ENCODE measurements around the gene PSEN2. TPM values are rescaled to one million over a fixed set of nuclear protein-coding genes. Genes with fewer than 3 reads are reported as not detected.
"Not testable (repeated sequence)": the region's sequence is repeated elsewhere in the genome, so short reads cannot be mapped to it uniquely, and the experiment has no call there.

The PSEN2 gene
- total RNA-seq, 2 donors from 2014 or later, result 3.3 to 3.6 TPM

DNA sequence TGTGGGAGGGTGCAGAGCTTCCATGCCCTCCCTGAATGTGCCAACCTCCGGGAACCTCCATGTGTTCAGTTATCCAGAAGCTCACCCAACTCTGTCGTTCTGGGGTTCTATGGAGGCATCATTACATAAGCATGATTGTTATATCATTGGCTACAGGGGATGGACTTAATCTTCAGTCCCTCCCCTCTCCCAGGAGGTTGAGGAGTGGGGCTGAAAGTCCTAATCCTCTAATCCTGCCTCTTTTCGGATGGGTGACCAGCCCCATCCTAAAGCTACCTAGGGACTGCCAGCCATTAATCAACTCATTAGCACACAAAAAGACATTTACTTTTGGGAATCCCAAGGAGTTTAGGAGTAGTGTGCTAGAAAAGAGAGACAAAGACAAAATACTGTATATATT, 32.0 kb upstream of the PSEN2 start:
- peaks cover 0 to 17% of the 10 kb centered on the region in 2 donors for H3K36me3 Mint-ChIP-seq
- DNase-seq (ENCODE audit: low spot score in 2 of 2), result no peak
- peaks cover 0 to 17% of the 10 kb centered on the region in 2 donors for H3K9me3 Mint-ChIP-seq
- H3K27ac Mint-ChIP-seq, result no peak overlapping the region
- ATAC-seq, result no peak

DNA sequence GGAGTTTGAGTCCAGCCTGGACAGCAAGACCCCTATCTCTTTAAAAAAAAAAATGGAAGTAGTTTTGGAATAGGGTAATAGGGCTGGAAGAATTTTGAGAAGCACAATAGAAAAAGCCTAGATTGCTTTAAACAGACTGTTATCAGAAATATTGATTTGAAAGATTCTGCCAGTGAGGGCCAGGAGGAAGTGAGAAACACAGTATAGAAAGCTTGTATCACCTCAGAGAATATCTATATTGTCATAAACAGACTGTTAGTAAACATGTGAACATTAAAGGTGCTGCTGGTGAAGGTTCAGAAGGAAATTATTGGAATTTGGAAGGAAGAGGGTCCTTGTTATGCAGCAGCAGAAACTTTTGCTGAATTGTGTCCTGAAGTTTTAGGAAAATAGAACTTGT, 24.8 kb upstream of the PSEN2 start:
- DNase-seq (ENCODE audit: low spot score in 2 of 2), result no peak
- no peaks in the 10 kb centered on the region for H3K9me3 Mint-ChIP-seq
- ATAC-seq, result no peak

DNA sequence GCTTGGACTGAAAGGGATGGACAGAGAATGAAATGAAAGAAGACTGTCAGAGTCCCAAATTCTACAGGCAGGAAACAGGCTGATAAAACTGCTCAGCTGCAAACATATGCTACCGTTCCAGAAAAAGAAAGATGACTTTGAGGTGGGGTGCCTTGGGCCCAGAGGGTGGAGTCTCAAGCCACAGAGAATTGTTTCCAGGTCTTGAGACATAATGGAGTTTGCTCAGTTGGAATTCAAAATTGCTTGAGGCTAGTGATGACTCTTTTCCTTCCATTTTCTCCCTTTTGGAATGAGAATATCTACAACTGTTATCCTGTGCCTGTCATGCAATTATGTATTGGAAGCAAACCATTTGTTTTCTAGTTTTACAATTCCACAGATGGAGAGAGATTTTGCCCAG, 23.6 kb upstream of the PSEN2 start:
- DNase-seq (ENCODE audit: low spot score in 2 of 2), result no peak
- no peaks in the 10 kb centered on the region for H3K36me3 Mint-ChIP-seq
- no peak for ATAC-seq
- H3K27ac Mint-ChIP-seq, result no peak overlapping the region
- H3K9me3 Mint-ChIP-seq, result no peaks in the 10 kb centered on the region

More for the DNA sequence above, 24.8 kb upstream of the PSEN2 start:
- no peak overlapping the region for H3K27ac Mint-ChIP-seq
- no peaks in the 10 kb centered on the region for H3K36me3 Mint-ChIP-seq

DNA sequence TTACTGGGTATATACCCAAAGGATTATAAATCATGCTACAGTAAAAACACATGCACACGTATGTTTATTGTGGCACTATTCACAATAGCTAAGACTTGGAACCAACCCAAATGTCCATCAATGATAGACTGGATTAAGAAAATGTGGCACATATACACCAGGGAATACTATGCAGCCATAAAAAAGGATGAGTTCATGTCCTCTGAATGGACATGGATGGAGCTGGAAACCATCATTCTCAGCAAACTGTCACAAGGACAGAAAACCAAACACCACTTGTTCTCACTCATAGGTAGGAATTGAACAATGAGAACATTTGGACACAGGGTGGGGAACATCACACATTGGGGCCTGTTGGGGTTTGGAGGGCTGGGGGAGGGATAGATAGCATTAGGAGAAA, 15.9 kb upstream of the PSEN2 start:
- not testable (repeated sequence) for H3K27ac Mint-ChIP-seq; H3K9me3 Mint-ChIP-seq; H3K36me3 Mint-ChIP-seq; DNase-seq (ENCODE audit: low spot score in 2 of 2); ATAC-seq

DNA sequence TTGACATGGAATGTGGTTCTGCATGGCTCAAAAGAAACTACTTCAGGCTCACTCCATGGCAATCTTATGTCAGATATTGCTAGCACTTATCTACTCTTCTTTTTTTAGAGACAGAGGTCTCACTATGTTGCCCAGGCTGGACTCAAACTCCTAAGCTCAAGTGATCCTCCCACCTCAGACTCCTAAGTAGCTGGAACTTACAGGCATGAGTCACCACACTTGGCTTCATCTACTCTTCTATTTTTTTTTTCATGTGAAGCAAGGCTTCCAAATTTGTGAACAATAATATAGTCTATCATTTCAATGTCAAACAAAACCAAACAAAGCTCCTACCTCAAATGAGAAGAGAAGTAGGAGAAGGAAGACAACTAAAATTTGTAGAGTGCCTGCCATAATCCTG, 7.5 kb upstream of the PSEN2 start:
- DNase-seq (ENCODE audit: low spot score in 2 of 2) (no peak), ATAC-seq (no peak)
- H3K36me3 Mint-ChIP-seq, result no peaks in the 10 kb centered on the region
- no peaks in the 10 kb centered on the region for H3K9me3 Mint-ChIP-seq
- peak overlapping the region in 1 of 2 donors; percentile 7 for H3K27ac Mint-ChIP-seq

DNA sequence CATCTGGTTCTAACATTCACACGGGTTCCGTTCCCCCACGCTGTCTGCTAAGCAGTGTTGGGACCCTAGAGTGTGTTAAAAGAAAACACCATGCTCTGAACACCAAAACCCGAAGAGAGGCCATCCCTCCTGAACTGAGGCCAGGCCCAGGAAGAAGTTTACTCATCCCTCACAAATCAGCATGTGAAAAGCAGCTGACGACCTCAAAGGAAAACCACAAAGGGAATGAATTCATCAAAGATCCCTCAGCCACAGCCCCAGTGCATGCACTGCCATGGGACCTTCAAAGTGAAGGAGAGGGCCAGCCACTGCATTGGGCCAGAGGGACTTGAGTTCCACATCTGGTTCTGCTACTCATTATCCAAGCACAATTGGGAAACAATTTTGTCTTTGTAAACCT, 7.0 kb upstream of the PSEN2 start:
- H3K9me3 Mint-ChIP-seq, result no peaks in the 10 kb centered on the region
- ATAC-seq, result peak; percentile 70 to 93

DNA sequence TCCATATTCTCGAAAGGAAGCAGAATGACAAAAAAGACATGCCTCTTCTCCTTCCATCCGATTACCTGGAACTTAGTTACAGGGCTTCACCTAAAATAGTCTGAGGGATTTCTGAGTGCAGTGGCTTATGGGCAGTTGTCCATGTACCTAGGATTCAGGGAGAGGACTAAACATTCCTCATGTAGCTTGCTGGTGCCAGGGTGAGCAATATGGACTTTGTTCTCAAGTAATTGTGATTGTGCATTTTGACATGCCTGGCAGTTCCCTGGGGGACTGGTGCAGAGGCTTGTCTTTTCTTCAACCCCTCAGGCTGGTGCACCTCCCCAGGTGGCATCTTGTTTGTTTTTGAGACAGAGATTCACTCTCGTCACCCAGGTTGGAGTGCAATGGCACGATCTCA, 6.1 kb upstream of the PSEN2 start:
- H3K36me3 Mint-ChIP-seq, result peaks cover 0 to under 1% of the 10 kb centered on the region in 2 donors
- DNase-seq (ENCODE audit: low spot score in 2 of 2), result no peak
- ATAC-seq, result no peak
- H3K9me3 Mint-ChIP-seq, result no peaks in the 10 kb centered on the region
- H3K27ac Mint-ChIP-seq, result no peak overlapping the region

More for the DNA sequence above, 7.0 kb upstream of the PSEN2 start:
- DNase-seq (ENCODE audit: low spot score in 2 of 2), result no peak
- Mint-ChIP-seq H3K27ac (peak overlapping the region in 1 of 2 donors; percentile 7), H3K36me3 (no peaks in the 10 kb centered on the region)

DNA sequence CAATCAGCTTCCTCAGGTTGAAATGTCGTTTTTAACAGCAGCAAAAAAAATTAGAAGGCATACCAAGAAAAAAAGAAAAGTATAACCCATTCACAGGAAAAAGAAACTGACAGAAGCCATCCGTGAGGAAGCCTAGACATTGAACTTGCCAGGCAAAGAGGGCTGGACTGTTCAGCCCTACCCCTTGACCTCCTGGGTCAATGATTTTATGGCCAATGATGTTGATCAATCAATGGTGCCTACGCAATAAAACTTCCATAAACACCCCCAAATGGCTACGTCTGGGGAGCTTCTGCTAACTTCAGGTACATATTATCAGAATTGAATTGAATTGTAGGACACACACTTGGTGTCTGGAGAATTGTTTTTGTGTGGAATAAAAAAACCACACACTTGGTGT, 4.8 kb upstream of the PSEN2 start:
- no peaks in the 10 kb centered on the region for H3K9me3 Mint-ChIP-seq
- H3K36me3 Mint-ChIP-seq, result peaks cover 0 to 4% of the 10 kb centered on the region in 2 donors
- H3K27ac Mint-ChIP-seq, result no peak overlapping the region
- ATAC-seq (no peak), DNase-seq (ENCODE audit: low spot score in 2 of 2) (no peak)

DNA sequence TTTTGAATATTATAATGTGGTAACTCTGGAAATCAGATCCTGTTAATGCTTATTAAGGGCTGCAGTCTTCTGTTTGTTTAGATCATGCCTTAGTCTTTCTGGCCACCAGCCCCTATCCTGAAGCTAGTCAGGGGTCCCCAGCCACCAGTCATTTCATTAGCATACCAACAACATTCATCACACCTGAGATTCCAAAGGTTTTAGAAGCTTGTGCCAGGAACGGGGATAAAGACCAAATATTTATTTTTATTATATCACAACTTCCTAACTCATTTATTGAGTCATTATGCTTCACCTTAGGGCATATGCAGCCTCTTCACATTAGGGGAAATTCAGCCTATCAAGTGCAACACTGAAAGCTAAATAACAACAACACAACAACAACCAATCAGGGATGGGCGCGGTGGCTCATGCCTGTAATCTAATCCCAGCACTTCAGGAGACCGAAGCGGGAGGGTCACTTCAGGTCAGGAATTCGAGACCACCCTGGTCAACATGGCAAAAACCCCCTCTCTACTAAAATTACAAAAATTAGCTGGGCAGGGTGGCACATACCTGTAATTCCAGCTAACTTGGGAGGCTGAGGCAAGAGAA, 2.9 kb upstream of the PSEN2 start:
- DNase-seq (ENCODE audit: low spot score in 2 of 2) (no peak), ATAC-seq (no peak)
- H3K36me3 Mint-ChIP-seq, result peaks cover 0 to 4% of the 10 kb centered on the region in 2 donors
- H3K27ac Mint-ChIP-seq, result no peak overlapping the region
- no peaks in the 10 kb centered on the region for H3K9me3 Mint-ChIP-seq

DNA sequence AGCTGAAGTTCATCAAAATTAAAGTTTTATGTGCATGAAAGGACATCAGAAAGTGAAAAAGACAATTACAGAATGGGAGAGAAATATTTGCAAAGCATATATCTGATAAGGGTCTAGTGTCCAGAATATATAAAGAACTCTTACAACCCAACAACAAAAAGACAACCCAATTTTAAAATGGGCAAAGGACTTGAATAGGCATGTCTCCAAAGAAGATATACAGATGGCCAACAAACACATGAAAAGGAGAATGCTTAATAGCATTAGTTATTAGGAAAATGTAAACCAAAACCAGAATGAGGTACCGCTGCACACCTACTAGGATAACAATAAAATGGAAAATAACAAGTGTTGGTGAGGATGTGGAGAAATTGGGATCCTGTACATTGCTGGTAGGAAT, 1.7 kb upstream of the PSEN2 start:
- H3K36me3 Mint-ChIP-seq, result peaks cover 0 to 4% of the 10 kb centered on the region in 2 donors
- no peak for ATAC-seq
- H3K9me3 Mint-ChIP-seq, result no peaks in the 10 kb centered on the region
- no peak overlapping the region for H3K27ac Mint-ChIP-seq
- no peak for DNase-seq (ENCODE audit: low spot score in 2 of 2)

DNA sequence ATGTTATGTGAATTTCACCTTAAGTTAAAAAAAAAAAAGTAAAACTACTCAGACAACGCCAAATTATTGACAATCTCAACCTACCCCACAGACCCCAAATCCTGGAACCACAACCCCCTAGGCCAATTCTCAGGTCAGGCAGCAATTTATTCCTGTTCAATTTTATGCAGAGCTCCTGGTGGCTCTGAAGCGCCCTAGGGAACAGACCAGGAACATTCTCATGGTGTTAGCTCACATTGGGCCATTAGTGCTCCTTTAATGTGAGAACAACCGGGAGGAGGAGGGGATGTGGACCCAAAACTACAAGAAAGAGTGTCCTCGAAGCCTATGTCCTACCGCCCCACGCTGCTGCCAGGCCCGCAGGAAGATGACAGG, 403 bp upstream of the PSEN2 start:
- H3K27ac Mint-ChIP-seq, result no peak overlapping the region
- peaks cover 0 to 4% of the 10 kb centered on the region in 2 donors for H3K36me3 Mint-ChIP-seq
- ATAC-seq (no peak), DNase-seq (ENCODE audit: low spot score in 2 of 2) (no peak)
- H3K9me3 Mint-ChIP-seq, result no peaks in the 10 kb centered on the region

DNA sequence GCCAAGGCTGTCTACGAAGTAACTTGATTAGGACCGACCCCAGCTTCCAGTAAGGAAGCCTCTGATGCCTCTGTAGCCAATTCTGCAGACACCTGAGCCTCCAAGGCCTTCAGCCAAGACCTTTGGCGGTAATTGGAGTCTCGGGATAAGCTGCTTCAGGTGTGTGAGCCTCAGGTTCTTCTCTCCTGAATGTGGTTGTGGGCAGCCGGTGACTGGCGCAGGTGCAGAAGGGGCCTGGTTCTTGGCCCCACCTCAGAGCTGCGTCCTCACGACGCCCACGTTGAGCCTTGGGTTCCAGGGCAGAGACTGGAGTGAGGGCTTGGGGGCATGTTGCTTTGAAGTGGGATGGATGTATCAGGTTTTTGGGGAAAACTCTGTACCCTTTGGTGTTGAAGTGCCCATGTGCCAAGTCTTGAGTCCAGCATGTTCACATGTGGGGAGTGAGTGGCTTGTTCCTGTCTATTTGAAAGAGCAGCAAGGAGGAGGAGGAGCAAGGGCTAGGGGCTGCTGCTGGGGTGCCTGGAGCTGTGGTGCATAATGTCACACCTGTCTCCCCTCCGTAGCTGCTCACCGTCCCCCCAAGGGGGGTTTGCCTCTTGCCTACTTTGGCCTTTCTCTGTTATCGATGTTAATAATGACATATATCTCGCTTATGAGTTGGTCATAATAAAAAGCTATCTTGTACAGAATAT, 1.4 kb downstream of the PSEN2 start:
- Mint-ChIP-seq H3K27ac (no peak overlapping the region), H3K36me3 (peaks cover 0 to 4% of the 10 kb centered on the region in 2 donors), H3K9me3 (no peaks in the 10 kb centered on the region)
- DNase-seq (ENCODE audit: low spot score in 2 of 2), result no peak
- no peak for ATAC-seq

DNA sequence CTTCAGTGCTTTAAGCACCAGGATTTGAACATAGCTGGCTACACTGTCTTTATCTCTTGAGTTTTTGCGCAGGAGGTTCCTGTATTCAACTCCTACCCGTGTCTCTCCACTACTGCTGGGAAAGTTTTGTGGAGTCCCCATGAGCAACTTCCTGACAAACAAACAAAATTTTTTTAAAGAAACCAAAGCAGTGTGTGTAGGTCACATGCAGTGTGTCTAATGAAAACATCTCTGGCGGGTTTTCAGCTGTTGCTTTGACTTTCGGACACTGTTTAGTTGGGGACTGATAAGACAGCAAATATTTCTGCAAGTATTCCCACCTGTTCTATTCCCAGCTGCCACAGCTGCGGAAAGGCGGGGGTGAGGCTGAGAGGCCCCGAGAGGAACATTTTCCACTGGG, 2.0 kb downstream of the PSEN2 start:
- ATAC-seq (no peak), DNase-seq (ENCODE audit: low spot score in 2 of 2) (no peak)
- Mint-ChIP-seq H3K27ac (no peak overlapping the region), H3K36me3 (peaks cover 0 to 4% of the 10 kb centered on the region in 2 donors), H3K9me3 (no peaks in the 10 kb centered on the region)

DNA sequence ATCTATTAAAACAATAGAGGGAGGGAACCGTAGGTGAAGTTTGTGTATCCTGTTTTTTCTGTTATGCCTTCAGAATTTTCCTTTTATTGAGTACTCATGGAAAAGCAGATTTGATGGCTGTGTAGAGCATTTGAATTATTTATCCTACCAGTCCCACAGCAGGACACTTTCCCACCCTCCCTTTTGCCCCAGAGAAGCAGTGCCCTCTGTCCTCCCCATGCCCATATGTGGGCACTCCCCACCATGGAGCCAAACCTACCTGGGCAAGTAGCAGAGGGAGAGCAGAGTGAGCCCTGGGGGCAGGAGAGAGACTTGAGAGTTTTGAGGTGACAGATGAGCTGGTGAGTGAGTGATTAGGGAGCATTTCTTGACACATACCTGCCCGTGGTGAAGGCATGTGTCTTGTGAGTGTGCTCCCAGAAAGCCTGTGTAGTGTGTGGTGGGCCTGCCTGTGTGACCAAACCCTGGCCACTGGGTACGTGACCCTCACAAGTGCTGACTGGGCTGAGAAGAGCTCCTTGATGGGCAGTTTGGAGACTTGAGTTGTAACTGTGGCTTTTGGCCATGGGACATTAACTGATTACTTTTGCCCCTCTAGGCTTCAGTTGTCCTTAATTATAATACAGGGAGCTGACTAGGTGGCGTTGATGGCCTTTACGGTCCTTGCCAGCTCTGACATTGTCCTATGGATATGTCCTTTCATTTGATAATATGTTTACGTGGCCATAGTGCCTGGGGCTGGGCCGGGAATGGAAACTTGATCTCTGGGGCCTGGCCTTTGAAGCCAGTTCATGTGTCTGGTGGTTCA, 3.6 kb downstream of the PSEN2 start:
- H3K27ac Mint-ChIP-seq, result no peak overlapping the region
- H3K36me3 Mint-ChIP-seq, result peaks cover 0 to 4% of the 10 kb centered on the region in 2 donors
- ATAC-seq, result no peak

DNA sequence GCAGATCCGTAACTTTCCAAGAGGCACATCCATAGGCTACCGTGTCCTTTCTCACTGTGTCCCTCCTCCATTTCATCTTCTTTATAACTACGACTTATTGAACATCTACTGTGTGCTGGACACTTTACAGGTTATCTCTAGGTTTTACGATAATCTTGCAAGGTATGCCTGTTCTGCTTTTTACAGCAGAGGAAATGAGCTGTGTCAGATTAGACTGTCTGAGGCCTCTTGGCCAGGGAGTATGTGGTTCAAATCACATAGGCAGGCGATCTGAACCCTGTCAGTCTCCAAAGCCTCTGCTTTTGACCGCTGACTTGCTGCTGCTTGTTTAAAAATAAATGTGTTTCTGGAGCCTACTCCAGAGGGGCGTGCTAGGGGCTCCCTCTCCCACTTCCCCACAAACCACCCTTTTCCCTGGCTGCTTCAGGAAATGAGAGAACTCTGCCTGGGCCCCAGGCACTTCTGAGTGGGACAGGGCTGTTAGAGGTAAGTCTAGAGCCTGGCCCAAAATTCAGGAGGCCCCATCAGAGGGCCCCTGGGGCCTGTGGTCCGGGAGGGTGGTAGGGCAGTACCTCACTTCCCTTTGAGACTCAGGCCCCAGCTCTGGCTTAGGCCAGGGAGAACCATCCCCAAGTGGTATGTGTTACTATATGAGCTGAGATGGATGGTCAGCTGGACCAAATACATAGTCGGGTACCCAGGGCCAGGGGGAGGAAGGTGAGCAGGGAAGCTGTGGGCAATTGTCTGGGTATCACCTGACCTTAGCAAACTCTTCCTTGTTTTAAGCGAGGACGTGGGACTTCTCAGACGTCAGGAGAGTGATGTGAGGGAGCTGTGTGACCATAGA, 4.4 kb downstream of the PSEN2 start:
- Mint-ChIP-seq H3K27ac (peak overlapping the region; percentile 42 to 66), H3K9me3 (no peaks in the 10 kb centered on the region), H3K36me3 (no peaks in the 10 kb centered on the region)
- no peak for ATAC-seq
- DNase-seq (ENCODE audit: low spot score in 2 of 2), result no peak

More for the DNA sequence above, 3.6 kb downstream of the PSEN2 start:
- DNase-seq (ENCODE audit: low spot score in 2 of 2), result no peak
- no peaks in the 10 kb centered on the region for H3K9me3 Mint-ChIP-seq

DNA sequence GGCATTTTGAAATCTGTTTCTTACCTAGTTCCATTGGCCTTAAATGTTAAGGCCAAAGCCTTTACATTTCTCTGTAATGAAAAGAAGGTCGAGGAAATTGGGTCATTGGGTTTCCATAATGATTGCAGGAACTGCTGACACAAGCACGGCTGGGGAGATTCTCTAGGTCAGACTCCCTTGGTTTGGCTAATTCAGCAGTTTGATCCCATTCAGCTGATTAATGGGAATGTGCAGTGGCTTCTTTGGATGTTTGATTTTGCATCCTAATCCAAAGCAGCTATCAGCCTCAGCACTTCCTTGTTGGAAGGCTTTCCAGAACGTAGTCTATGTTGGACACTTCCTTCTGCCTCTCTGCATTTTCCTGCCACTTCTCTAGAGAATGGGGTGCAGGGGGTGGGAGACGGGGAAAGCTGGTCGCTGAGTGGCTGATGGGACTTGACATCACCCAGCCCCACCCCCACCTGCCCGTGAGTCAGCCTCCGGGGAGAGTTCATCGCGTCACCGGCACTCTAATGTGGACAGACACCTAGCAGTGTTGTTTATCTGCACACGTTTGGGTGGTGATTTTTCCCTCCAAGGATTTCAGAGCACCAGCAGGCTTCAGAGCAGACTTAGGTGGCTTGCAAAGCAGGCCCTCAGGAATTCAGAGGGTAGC, 5.4 kb downstream of the PSEN2 start:
- Mint-ChIP-seq H3K36me3 (no peaks in the 10 kb centered on the region), H3K9me3 (no peaks in the 10 kb centered on the region), H3K27ac (no peak overlapping the region)
- DNase-seq (ENCODE audit: low spot score in 2 of 2) (no peak), ATAC-seq (no peak)
